ENCODE data around the gene ADAMTS16.

- TF ChIP-seq CTCF (IDR thresholded peaks at IDR 0.05; ENCODE audit: poor library complexity) (no peak), EZH2 (IDR thresholded peaks at IDR 0.05; ENCODE audit: borderline replicate concordance) (no peak)
Observed at GRCh38 chr5:5250758-5251157, 110.6 kb downstream of the ADAMTS16 start.

Data from hepatocyte (in vitro differentiated cells).